Dedifferentiated amniotic fluid mesenchymal stem cell (primary cell): Measurements from ENCODE around the gene TPD52L1.
"Not testable (repeated sequence)": the region's sequence is repeated elsewhere in the genome, so short reads cannot be mapped to it uniquely, and the experiment has no call there.

Experiments
- DNase-seq: peaks from one replicate; pipeline ENCODE4 v3.0.0-alpha.2; 2016; ENCODE audit errors: extremely low spot score

Gene TPD52L1, protein sequence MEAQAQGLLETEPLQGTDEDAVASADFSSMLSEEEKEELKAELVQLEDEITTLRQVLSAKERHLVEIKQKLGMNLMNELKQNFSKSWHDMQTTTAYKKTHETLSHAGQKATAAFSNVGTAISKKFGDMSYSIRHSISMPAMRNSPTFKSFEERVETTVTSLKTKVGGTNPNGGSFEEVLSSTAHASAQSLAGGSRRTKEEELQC

DNA sequence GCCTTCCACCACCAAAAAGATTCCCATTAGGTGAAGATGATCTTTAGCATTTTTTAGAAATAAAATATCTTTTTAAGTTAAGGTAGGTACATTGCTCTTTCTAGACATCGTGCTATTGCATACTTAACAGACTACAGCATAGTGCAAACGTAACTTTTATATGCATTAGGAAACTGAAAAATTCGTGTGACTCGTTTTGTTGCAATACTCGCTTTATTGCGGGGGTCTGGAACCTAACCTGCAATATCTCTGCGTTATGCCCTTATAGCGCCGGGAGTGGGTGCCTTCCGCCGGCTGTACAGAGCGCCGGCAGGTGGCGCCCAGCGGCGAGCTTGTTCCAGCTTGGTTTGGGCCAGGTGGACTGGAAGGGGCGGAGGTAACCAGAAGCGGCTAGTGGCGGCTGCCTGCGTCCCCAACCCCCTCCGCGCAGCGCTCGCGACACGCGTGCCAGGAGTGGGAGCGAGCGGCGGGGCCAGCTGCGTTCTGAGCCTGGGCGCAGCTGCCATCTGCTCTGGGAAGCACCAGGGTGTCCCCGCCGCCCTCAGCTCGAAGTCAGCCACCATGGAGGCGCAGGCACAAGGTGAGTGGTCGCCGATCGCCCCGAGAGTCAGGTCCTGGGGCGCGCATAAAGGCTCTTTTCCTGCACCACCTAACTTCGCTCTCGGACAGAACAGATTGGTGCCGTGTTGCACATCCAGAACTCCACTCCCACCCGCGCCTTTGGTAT, at the start of gene TPD52L1:
Gene TPD52L1, plus strand, starts transcription at position 383 of the 727 bp plus-strand sequence. Its CDS starts 179 bp downstream, at position 562.
- peak; percentile 68 for DNase-seq

DNA sequence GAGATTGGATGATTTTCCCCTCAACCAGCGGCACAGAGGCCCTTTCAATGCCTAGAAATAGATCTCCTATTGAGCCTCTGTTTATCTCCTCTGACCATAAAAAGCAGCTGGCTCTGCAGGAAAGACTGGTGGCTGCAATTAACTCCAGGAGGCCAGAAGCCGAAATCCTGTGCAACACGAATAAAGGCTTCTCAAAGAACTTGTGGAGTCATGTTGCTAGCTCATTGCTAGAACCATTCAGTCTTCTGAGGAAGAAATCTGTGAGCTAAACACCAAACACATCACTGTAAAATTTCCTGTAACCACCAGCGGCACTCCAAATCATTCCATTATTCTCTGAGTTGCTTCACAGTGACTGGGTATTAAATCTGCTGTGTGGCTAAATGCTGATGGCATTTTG, 49.1 kb upstream of the TPD52L1 start:
- DNase-seq, result peak; percentile 78

DNA sequence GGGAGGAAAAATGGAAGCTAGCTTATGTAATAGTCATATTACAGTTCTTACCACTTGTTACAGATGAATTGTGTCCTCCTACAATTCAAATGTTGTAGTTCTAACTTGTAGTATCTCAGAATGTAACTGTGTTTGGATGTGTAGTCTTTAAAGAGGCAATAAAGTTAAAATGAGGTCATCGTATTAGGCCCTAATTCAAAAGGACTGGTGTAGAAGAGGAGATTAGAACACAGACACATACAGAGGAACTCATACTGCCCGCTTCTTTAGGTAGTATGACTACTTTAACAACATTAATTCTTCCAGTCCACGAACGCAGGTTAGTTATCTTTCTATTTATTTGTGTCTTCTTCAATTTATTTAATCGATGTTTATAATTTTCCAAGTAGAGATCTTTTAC, 46.5 kb upstream of the TPD52L1 start:
- no peak for DNase-seq

DNA sequence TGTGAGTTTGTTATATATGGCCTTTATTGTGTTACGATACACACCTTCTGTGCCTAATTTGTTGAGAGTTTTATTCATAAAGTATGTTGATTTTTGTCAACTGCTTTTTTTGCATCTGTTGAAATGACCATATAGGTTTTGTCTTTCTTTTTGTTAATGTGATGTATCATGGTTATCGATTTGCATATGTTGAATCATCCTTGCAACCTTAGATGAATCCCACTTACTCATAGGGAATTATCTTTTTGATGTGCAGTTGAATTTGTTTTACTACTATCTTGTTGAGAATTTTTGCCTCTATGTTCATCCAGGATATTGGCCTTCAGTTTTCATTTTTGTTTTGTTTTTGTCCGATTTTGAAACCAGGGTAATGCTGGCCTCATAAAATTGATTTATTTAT, 45.7 kb upstream of the TPD52L1 start:
- no peak for DNase-seq

DNA sequence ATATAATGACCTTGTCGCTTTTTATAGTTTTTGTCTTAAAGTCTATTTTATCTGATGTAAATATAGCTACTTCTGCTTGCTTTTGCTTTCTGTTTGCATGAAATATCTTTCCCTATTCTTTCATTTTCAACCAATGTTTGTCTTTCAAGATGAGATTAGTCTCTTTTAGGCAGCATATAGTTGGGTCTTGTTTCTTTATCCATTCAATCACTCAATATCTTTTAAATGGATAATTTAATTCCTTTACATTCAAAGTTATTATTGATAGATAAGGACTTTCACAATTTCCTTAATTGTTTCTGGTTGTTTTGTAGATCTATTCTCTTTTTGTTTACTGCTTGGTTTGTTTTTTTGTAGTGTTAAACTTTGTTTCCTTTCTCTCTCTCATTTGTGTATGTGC, 43.5 kb upstream of the TPD52L1 start:
- no peak for DNase-seq

DNA sequence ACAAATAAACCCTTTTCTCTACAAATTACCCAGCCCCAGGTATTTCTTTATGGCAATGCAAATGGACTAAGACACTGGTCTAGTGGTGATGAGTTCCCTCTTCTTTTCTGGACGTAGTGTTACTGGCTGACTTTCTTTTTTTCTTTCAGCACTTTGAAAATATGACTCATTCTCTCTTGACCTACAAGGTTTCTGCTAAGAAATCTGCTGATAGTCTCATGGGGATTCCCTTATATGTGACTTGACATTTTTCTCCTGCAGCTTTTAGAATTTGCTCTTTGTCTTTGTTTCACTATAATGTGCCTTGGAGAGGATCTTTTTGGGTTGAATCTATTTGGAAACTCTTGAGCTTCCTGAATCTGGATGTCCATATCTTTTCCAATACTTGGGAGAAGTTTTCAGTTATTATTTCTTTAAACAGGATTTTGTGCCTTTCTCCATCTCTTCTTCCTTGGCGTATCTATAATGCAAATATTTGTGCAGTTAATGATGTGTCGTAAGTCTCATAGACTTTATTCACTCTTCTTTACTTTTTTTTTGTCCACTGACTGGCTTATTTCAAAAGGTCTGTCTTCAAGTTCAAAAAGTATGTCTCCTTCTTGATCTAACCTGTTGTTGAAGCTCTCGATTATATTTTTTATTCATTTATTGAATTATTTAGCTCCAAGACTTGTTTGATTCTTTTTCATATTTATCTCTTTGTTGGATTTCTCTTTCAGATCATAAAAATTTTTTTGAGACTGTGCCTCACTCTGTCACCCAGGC, 42.2 kb upstream of the TPD52L1 start:
- no peak for DNase-seq

DNA sequence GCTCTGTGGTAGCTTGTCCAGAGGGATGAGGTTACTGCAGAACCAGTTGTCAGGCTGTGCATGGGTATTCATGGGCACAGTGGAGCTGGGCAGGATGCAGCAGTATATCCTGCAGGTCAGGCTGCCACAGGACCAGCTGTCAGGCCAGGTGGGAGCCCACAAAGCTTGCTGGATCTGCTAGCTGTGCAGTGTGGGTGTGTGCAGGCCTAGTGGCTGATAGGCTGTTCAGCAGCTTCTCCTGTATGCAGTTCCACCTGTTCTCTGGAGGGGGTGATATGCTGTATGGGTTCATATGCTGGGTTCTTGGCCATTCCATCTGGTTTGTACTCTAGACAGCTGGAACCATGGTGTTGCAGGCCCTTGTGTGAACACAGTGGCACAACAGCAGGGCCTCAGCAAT, 40.6 kb upstream of the TPD52L1 start:
- no peak for DNase-seq

DNA sequence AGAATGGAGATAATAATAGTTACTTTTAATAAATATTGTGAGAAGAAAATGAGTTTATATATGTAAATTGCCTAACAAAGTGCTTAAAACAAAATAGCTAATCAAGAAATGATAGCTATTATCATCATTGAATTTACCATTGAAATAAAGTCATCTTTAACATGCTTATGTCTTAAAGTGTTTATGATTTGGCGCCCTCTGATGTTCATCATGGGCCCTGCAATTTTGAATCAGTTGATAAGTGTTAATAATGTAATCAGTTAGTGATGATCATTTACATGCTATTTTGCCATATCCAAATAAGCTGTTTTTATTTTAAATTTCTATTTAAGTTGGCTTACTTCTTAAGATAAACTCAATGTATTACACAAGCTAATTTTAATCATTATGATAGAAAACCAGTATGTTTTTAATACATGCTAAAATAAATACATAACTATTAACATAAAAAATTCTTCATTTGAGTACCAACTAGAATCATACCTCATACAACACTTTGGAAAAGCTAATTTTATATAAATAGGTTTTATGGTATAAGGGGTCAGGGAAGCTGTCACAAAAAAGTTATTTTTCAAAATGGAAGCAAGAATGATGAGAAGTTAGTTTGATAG, 39.2 kb upstream of the TPD52L1 start:
- peak; percentile 72 for DNase-seq

DNA sequence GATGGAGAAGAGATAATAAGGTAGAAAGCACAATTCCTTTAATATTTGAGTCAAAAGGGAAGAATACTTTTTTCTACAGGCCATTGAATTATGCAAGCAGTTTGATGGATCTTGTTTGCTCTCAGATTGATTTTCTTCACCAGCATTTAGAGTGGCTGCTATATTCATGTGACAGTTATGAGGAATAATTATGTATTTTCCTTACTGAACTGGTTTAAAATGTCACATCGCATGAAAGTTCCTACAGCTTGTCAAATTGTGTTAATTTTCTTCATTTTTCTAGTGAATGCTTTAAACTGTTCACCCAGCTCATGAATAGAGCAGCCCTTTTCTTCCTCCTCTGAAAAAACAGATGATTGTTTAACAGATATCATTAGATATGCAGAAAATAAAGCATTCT, 37.4 kb upstream of the TPD52L1 start:
- DNase-seq, result no peak

- no peak for DNase-seq
Observed at GRCh38 chr6:125116710-125117109, 36.9 kb upstream of the TPD52L1 start.

- no peak for DNase-seq
Observed at GRCh38 chr6:125117818-125118217, 35.8 kb upstream of the TPD52L1 start.

- DNase-seq, result no peak
Observed at GRCh38 chr6:125120054-125120590, 33.5 kb upstream of the TPD52L1 start.

- no peak for DNase-seq
Observed at GRCh38 chr6:125121894-125122293, 31.7 kb upstream of the TPD52L1 start.

DNA sequence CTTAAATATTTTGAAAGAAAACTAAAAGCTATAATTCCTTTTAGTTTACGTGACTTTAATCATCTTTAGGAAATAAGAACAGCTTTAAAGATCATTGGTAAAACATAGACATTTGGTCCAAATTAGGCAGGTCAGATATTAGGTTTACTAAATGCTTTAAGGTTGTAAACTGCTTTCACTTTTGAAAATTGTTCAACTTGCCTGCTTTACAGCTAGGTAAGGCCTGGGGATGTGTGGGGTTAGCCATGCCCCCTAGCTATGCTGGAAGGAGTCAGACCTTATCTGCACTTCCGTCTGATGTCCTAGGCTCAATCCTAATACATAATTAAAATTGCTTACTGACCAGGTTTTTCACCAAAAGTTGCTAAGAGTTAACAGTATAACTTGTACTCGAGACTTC, 30.5 kb upstream of the TPD52L1 start:
- no peak for DNase-seq

DNA sequence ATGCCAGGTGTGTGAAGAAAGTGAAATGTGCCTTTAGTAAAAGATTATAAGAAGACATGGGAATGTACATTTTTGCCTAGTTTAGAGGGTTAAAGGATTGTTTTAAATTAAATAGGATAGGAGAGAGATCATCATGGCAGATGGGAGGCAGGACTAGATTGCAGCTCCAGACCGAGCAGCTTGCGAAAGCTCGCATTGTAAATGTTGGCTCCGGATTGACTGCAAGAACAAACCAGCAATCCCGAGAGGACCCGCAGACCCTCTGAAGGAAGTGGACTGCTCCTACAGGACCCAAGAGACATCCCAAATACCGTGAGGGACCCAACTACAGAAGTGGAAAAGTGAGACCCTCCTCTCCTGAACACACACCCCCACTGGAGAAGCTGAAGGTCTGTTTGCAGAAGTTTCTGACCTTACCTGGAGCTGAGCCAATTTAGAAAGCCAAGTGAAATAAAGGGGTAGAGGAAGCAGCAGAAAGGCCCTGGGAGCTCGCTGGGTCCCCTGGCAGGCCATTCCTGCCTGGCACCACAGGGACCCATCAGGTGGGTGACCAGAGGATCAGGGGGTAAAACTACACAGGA, 30.0 kb upstream of the TPD52L1 start:
- no peak for DNase-seq

GRCh38 chr6:125124049-125124669, 29.4 kb upstream of the TPD52L1 start:
- no peak for DNase-seq

- not testable (repeated sequence) for DNase-seq
Observed at GRCh38 chr6:125125856-125126255, 27.7 kb upstream of the TPD52L1 start.

DNA sequence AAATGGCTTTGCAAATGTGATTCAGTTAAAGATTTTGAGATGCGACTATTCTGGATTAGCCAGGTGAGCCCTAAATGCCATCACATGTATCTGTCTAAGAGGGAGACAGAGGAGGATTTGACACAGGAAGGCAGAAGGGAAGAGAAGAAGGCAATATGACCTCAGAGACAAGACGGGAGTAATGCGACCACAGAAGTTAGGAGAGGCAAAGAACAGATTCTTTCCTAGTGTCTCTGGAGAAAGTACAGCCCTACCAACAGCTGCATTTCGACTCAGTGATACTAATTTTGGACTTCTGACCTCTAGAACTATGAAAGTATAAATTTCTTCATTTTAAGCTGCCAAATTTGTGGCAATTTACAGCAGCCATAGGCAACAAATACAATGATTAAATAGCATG, 24.2 kb upstream of the TPD52L1 start:
- no peak for DNase-seq

- no peak for DNase-seq
Observed at GRCh38 chr6:125132058-125132457, 21.5 kb upstream of the TPD52L1 start.

DNA sequence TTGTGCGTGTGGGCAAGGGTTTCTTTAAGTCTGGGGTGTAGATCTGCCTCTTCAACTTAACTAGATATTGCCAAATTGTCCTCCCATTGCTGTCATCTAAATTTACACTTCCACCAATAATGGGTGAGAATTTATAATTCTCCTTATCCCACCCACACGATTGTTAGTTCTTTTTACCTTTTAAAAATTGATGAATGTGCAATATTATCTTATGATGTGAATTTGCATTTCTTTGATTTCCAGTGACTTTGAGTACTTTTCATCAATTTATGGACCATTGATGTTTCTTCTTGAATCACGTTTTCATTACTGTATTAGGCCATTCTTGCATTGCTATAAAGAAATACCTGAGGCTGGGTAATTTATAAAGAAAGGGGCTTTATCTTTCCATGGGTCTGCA, 17.2 kb upstream of the TPD52L1 start:
- DNase-seq, result no peak

DNA sequence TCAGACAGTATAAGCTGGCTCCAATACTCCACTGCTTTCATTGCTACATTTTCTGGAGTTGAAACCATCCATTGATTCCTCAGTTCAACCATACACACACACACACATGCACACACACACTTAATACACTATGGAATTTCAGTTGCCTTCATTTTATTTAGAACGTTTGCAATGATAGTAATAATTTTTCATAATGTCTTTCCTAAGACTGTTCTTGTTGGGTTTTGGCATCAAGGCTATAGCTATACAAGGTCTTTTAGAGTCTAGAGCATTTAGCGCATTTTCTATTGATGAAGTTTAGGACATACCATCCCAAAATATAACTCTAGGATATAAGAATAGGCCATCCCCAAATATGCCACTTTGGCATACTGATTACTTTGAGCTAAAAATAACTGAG, 15.5 kb upstream of the TPD52L1 start:
- DNase-seq, result no peak
